Left renal pelvis (tissue), 4 donors: ENCODE results near the gene VAMP1. TPM values are rescaled to one million over a fixed set of nuclear protein-coding genes. Genes with fewer than 3 reads are reported as not detected.

ENCODE experiments used
- DNase-seq, 4 donors: peaks; one replicate each; pipeline ENCODE4 v3.0.0-alpha.2; 2013; ENCODE audit warnings: low read depth in 4 of 4, low spot score in 3 of 4
- polyA plus RNA-seq, 4 donors: library from polyadenylated mRNA; unstranded; fragments of 120-200 nt; gene quantifications; one replicate each; pipeline ENCODE4 v1.2.1, GENCODE V29; 2013; ENCODE audit not compliant: insufficient read length in 4 of 4

VAMP1 gene
- polyA plus RNA-seq, 4 donors = 10.1 to 11.9 (median 10.5) TPM

DNA sequence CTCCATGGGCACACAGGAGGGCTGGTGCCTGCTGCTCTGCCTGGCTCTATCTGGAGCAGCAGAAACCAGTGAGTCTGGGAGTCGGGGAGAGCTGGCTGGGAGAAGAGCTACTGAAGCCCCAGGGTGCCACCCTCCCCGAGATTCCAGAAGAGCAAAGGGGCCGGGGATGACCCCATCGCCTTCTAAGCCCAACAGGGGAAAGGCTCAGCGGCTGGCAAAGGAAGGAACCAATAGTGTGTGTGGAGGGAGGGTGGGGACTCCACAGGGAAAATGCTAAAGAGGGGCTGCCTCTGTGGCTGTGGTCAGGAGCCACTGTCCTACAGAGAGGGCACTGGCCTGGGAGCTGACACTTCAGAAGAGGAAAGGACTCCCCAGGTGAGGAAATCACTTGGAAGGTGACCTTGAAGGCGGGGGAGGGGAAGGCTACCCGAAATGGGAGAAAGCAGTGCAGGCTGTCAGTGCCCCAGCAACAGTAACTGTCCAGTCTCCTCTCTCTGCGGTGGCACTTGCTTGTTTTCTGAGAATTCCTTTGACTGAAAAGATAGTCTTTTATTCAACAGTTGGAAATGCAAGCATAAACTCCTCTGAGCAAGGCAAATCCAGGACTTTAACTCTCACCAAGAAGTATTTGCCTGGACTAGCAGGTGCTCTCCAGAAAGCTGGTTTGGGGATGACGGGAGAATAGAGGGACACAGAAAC is 18.1 kb downstream of the VAMP1 start:
- no peak for DNase-seq

DNA sequence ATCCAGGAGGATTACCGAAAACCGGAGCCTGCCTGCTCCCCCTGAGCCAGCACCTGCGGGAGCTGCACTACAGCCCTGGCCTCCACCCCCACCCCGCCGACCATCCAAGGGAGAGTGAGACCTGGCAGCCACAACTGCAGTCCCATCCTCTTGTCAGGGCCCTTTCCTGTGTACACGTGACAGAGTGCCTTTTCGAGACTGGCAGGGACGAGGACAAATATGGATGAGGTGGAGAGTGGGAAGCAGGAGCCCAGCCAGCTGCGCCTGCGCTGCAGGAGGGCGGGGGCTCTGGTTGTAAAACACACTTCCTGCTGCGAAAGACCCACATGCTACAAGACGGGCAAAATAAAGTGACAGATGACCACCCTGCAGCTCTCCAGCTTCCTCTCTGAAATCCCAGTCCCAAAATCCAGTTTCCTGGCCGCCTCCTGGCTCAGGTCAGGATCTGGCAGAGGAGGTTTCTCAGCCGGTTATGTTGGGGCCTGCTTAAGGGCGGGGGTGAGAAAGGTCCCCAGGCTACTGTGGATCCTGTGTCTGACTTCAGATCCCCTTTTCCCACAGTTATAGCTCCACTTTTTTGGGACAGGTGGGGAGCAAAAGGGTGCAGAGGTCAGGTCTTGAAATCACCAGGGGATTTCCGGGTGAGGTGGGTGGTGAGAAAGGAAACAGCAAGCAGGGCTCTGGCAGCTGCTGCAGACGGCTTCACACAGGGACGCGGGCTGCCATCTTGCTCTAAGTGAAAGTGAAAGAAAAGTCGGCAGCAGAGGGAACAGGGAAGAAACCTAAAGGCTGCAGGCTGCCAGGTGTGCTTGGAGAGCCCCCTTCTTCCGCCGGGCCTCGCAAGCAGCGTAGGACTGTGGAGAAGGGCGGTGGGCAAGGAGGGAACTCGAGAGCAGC is 18.9 kb downstream of the VAMP1 start, which contains the start of gene TAPBPL:
TSS of gene TAPBPL (plus strand) at position 695 of the 897 bp plus-strand sequence. CDS start 207 bp downstream, outside the sequence.
- DNase-seq = peak; percentile 71 to 84 (median 77)

DNA sequence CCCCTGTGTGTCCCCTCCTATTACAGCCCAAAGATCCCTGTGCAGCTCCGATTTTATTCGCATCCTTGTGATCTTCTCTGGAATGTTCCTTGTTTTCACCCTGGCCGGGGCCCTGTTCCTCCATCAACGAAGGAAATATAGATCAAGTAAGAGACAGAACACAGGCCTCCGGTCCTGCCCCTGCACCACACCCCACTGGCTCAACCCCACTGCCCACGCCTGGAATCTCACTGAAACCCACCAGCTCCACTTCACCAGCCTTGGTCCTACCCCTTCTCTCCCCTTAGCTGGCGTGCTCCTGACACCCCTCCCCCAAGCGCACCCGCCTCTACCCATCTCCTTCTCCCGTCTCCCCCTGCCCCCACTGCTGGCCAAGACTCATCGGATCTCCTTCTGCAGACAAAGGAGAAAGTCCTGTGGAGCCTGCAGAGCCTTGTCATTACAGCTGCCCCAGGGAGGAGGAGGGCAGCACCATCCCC is 19.6 kb downstream of the VAMP1 start:
- no peak for DNase-seq

DNA sequence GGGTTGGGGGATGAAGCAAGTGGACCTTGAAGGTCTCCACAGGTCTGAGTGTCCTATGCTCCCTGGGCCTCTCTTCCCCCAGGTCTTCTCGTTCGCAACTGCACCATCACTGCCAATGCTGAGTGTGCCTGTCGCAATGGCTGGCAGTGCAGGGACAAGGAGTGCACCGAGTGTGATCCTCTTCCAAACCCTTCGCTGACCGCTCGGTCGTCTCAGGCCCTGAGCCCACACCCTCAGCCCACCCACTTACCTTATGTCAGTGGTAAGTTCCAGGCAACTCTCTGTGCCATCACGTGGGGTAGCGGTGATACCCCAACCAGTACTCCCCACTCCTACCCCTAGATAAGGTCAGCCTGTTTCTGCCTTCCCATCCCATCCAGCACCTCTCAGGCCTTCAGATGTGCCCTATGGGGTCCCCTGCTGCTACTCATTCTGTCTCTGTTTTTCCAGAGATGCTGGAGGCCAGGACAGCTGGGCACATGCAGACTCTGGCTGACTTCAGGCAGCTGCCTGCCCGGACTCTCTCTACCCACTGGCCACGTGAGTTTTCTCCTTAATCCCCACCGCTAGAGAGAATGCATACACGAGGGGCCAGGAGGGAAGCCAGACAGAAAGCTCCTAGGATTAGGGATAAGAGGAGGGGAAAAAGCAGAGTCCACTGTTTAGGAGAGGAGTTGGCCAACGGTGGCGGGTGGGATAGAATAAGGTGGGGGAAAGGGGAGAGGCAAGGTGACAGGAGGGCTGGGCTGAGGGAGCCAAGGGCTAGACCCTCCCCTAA is 20.2 kb downstream of the VAMP1 start:
- no peak for DNase-seq

DNA sequence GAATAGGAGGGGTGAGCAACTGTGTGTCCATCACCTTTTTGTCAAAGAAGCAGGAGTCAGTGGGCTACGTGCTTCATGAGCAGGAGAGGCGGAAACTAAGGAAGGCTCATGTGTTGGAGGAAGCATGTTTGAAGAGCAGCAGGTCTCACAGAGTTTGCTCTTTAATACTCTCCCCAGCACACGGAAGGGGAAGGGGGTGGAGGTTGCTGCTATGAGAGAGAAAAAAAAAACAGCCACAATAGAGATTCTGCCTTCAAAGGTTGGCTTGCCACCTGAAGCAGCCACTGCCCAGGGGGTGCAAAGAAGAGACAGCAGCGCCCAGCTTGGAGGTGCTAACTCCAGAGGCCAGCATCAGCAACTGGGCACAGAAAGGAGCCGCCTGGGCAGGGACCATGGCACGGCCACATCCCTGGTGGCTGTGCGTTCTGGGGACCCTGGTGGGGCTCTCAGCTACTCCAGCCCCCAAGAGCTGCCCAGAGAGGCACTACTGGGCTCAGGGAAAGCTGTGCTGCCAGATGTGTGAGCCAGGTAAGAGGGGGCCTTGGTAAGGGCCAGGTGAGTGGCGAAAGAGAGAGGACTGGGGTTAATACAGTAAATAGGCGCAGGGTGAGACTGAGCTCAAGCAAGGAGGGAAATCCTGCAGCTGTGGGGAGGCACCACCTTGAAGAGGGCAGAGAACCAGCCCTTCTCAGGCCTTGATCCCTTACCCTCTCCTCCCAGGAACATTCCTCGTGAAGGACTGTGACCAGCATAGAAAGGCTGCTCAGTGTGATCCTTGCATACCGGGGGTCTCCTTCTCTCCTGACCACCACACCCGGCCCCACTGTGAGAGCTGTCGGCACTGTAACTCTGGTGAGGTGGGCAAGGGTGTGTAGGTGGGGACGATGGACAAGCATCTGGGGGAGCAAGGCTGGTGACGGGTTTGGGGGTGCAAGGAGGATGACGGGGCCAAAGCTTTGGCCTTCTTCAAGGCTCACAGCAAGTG is 25.5 kb downstream of the VAMP1 start, which contains the start of gene CD27:
TSS of gene CD27 (plus strand) at position 252 of the 985 bp plus-strand sequence. CDS start at position 393, 141 bp downstream.
- no peak for DNase-seq

DNA sequence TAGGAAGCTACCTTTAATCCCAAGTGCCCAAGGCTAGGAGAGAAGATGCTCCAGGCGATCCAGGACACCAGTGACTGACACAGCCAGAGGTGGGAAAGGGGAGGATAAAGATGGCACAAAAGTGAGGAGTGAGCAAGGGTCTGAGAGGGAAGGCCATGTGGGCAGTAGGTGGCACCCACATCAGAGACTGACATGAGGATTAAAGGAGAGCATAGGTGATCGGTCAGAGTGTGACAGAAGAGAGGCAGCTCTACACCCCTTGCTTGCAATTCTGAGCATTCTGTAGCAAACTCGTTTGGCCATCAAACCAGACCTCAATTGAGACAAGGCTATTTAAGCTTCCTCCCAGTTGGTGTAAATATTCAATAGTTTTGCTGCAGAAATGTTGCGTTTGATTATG is 26.4 kb downstream of the VAMP1 start:
- DNase-seq = no peak

DNA sequence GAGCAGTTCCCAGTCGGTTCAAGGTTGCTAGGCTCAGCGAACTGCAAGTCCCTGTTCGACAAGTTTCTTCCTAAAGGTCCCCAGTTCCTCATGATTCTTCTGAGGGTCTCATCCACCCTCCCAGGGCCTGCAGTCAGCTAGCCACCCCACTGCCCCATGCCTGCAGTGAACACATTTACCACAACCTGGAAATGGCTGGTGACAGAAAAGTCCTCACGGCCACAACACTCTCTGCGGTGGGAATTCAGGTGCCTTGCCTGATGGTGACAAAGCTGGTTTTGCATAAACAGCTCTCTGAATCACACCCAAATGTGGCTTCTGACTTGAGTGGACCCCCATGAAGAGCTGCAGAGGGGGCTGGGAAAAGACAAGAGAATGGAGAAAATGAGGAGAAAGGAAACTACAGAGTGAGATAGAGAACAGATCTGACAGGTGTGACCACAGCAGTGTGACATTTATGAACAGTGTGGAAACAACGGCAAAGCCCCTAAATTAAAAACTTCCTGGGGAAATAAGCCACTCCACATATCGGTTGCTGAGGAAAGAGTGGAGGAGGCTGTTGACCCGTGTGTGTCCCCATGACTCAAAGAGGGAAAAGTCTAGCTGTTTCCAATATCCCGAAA is 27.0 kb downstream of the VAMP1 start:
- no peak for DNase-seq

DNA sequence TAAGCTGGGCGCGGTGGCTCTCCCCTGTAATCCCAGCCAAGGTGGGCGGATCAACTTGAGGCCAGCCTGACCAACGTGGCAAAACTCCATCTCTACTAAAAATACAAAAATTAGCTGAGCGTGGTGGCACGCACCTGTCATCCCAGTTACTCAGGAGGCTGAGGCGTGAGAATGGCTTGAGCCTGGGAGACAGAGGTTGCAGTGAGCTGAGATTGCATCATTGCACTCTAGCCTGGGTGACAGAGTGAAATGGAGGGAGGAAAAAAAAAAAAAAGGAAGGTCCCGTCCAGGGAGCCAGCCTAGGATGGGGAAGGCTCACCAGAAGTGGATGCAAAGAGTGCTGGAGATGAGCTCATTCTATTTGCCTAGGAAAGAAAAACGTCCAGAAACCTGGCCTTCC is 27.6 kb downstream of the VAMP1 start:
- DNase-seq = no peak

DNA sequence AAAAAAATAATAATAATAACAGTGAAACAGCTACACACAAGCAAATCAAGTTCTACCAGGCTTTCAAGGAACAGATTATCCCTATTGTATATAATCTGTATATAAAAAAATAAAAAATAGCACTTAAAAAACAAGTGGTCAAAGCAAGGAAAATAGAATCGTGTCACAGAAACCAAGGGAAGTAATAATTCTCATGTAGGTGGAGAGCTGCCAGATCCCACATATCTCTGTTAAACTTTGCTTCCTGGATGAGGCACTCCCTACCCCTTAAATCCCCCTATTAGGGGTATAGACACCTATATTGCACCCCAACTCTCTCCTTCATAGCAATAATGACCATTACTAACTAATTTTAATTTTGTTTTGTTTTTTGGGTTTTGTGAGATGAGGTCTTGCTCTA is 30.1 kb downstream of the VAMP1 start:
- DNase-seq = no peak

DNA sequence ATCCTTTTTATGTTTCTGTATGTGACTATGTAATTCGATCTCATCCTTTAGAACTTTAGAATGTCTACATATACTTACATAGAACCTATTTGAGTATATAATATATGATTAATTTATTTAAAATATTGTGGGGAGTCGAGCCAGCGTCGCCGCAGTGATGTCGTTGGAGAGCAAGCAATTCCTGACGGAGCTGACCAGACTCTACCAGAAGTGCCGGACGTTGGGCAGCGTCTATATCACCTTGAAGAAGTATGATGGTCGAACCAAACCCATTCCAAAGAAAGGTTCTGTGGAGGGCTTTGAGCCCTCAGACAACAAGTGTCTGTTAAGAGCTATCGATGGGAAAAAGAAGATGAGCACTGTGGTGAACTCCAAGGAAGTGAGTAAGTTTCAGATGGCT is 32.1 kb downstream of the VAMP1 start:
- no peak for DNase-seq

DNA sequence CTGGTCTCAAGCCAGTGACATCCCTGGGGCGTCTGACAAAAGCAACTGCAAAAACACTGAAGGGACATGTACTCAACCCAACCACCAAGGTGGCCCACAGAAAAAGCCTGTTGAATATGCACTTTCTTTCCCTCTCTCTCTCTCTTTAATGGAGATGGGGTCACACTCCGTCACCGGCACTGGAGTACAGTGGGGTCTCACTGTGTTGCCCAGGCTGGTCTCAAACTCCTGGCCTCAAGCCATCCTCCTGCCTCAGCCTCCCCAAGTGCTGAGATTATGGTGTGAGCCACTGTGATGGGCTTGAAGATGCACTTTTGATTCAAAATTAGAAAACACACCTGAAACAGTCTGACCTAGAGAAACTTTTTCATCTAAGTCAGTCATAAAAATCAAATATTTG is 32.9 kb downstream of the VAMP1 start:
- DNase-seq = no peak

DNA sequence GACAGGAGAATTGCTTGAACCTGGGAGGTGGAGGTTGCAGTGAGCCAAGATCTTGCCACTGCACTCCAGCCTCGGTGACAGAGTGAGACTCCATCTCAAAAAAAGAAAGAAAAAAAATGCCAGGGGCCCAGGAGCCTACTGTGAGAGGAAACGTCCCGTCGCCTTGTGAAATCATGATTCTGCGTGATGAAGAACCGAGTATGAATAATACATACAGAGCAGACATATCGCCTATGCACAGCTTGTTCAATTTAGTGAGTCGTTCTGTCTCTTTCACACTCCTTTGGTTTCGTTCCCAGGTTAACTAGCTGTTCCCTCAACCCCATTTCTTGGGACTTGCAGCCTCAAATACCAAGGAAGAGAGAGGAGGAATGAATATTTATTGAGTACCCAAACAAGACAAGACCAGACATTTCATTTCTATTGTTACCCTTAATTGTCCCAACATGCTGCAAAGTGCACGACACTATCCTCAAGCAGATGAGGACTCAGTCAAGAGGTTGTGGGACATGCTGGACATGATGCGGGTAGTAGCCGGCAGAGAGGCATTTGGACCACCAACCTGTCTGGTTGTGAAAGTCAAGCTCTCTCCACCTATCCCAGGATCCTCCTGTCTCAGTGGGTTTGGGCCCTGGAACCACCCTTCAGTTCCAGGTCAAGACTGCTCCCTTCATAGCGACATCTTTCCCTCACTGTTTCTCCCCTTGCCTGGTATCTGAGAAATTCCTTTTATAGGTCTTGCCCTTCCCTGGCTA is 34.3 kb downstream of the VAMP1 start:
- no peak for DNase-seq

DNA sequence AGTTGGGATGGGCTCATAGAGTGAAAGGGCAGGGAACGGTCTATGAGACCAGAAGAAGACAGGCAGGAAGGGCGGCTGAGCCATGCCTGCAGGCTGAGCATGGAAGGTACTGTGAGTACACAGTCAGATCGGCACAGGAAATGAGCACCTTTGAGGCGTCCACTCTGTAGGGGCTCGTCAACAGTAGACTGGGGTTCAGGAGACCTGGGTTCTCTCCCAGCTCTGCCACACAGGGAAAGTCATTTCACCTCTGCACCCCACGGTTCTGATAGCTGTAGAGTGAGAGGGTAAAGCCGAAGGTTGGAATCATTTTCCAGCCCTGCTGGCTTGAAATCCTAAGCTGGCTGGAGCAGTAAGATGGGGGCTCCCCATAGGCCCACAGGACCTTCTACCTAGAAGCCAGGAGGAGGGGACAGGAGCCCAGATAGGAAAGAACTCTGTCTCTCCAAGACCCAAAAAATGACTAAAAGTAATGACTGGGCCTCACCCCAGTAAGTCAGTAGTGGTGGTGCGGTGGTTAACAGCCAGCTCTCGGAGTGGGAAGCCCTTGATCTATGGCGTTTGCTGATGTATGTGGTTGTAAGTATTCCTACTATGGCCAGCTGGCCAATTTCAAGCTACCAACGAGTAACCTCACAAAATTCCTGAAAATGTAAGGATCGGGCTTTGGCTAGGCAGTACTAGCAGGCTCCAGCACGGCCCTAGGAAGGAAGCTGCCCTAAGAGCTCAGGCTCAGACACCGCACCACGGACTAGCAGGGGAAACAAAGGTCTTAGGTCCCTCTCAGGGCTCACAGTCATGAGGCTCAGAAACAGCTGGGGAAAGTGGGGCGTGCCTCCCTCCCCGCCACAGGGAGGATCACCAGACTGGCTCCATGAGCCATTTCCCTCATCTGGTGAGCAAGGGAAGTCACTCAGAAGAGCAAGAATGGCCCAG is 36.0 kb downstream of the VAMP1 start:
- no peak for DNase-seq

DNA sequence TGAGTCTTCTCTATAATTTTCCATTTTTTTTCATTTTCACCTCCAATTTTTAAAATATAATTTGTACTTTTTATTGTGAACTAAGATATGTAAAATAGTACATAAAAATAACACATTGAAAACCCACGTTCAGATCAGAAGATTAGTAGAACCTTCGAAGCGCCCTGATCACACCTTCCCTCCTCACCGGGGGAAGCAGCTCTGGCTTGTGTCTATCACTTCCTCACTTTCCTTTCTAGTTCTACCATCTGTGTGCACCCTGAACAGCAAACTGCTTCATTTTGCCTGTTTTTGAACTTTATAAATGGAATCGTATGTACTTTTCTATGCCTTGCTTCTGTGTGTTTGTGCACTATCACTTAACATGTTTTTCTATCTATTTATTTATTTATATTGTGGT is 37.5 kb downstream of the VAMP1 start:
- DNase-seq = no peak

DNA sequence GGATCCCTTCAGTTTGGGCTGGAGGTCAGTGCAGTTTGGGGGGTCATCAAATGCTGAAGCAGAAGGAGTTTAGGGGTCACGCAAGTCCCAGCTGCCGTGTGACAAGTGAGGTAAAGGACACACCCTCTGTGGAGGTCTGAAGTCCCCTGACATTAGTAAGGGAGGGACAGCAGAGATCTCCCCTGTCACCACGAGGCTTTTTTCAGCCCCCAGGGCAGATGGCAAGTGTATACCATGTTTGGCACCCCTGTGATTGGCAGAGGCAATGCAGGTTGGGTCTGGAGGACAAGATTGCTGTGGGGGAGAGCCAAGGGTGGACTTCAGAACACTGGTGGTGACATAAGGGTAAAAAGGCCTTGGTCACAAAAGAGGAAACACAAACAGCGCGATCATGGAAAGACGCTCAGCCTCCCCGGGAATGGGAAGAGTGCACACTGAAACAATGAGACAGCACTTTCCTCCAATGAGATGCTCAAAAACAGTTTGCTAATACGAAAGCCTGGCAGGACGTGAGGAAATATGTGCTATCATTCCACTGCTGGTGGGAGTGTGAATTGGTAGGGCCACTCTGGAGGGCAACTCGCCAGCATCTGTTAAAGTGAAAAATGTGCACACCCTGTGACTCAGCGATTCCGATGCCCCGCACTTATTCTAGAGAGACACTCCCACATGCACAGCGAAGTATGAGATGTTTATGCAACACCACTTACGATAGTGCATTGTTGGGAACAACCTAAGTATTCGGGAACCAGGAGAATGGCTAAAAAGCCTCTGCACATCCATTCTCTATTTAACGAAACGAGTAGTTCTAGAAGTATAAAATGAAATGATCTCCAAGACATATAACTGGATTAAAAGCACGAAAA is 40.1 kb downstream of the VAMP1 start:
- peak in 1 of 4 donors; percentile 45 for DNase-seq

DNA sequence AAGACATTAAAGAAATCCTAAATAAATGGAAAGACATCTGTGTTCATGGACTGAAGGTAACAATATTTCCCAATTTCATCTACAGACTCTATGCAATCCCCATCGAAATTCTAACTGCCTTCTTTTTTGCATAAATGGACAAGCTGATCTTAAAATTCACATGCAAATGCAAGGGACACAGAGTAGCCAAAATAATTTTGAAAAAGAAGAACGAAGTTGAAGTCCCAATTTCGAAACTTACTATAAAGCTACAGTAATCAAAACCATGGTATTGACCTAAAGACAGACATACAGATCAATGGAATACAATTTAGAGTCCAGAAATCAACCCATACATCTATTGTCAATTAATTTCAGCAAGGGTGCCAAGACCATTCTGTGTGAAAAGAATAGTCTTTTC is 42.2 kb downstream of the VAMP1 start:
- DNase-seq = no peak
